Esophagus squamous epithelium (tissue), 5 donors: ENCODE measurements around the gene NCS1. TPM values are rescaled to one million over a fixed set of nuclear protein-coding genes. Genes with fewer than 3 reads are reported as not detected.
A peak's percentile ranks its signal among the peaks of the same experiment; 100 is the strongest.

Experiments used
- DNase-seq: peaks from one replicate; lab custom pipeline; 2025; lab: John Stamatoyannopoulos, UW
- H3K27ac ChIP-seq, 4 donors: fragments of 200-600 bp; sonication (generic); one replicate each; pipeline ENCODE4 v1.5.1; 2016 to 2019; ENCODE audit warnings: mild to moderate bottlenecking in 1 of 4
- H3K27me3 ChIP-seq, 4 donors: fragments of 200-600 bp; sonication (generic); 1 replicate in 3 of 4; 2 replicates in 1 of 4; pipeline versions ENCODE4 v1.5.1 to v1.6.0; 2017 to 2021; ENCODE audit warnings: antibody characterized with exemption in 1 of 4
- H3K36me3 ChIP-seq, 3 donors: fragments of 200-600 bp; sonication (generic); one replicate each; pipeline ENCODE4 v1.5.1; 2016 to 2019
- H3K4me1 ChIP-seq, 3 donors: fragments of 200-600 bp; sonication (generic); one replicate each; pipeline ENCODE4 v1.5.1; 2017 to 2019
- H3K4me3 ChIP-seq, 4 donors: fragments of 200-600 bp; sonication (generic); 1 replicate in 3 of 4; 2 replicates in 1 of 4; pipeline ENCODE4 v1.5.1; 2016 to 2019; ENCODE audit warnings: mild to moderate bottlenecking in 2 of 4, moderate library complexity in 1 of 4
- H3K9me3 ChIP-seq, 3 donors: fragments of 200-600 bp; sonication (generic); one replicate each; pipeline ENCODE4 v1.5.1; 2016 to 2019
- POLR2A ChIP-seq, 4 donors: fragments of 450-650 bp; IDR thresholded peaks; one replicate each; pipeline ENCODE4 v1.6.1; 2017; ENCODE audit warnings: antibody characterized with exemption in 4 of 4, mild to moderate bottlenecking in 4 of 4, moderate library complexity in 3 of 4
- WGBS, 2 donors: methylation state at CpG; one replicate each; pipeline ENCODE4 v1.1.5; 2018; 5-methylcytosine and 5-hydroxymethylcytosine counted together
- intact Hi-C: fragments of 100-400 bp; cut with DNase I; formaldehyde crosslinking; loops from one replicate; pipeline ENCODE4 v1.15.0; 2022
- total RNA-seq, 4 donors: library from RNA; depleted of rRNA; stranded (reverse); fragments of >200 nt; gene quantifications; one replicate each; pipeline ENCODE4 v1.1.0, GENCODE V29; 2016
- TF ChIP-seq, protein P1 (sequence below), 6 experiments: fragments of 450-650 bp in 4 of 6; fragments of 200-600 bp in 2 of 6; sonication (generic) in 2 of 6; IDR thresholded peaks; one replicate each; pipeline ENCODE4 v1.5.1; 2016 to 2019; ENCODE audit warnings: antibody characterized with exemption in 6 of 6, mild to moderate bottlenecking in 4 of 6, moderate library complexity in 4 of 6
- donor health status: DM: yes; HTN: yes; CAD: no.

Gene NCS1
- total RNA-seq, 4 donors from 2014 or later: 9.3 to 31.3 (median 15.2) TPM

DNA sequence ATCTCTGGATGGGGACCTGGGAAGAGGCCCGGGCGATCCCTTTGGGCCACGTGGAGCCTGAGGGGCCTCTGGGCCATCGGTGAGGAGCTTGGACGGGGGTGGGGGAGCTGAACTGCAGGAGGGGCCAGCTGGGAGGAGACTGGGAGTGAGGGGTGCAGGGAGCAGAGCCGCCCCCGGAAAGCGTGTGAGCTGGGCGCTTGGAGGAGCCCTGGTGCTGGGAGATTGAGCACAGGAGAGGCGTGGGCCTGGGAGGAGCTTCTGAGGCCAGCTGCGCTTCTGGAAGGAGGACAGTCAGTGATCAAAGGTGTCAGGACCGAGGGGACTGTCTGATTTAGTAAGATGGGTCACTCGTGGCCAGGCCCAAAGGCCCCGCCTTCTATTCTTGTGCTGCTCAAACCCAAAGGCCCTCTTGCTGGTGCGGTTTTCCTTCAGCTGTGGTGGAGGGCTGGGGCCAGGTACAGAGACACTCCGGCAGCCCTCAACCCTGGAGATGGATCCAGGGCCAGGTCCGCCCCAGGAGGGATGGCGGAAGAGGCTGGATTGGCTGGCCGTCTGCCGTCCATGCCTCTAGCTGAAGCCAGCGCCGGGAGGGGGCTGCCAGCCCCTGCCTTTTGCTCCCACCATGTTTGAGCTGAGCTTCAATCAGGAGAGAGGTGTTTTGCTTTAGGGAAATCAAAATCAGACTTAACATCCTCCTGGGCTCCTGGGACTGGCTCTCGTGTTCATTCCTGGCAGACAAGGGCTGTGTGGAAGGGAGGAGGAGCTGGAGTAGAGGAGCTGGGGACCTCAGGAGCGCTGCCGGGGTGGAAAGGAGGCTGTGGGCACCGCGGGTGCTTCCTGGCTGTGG is 21.6 kb downstream of the NCS1 start:
- H3K4me1 ChIP-seq: peaks cover 42 to 99% (median 51%) of the 10 kb centered on the region in 3 donors
- intact Hi-C loops: no loop called here
- 43 to 49% methylated on average over 14 to 22 of the region's 27 CpGs for WGBS, 2 donors
- TF ChIP-seq, protein P1, sequence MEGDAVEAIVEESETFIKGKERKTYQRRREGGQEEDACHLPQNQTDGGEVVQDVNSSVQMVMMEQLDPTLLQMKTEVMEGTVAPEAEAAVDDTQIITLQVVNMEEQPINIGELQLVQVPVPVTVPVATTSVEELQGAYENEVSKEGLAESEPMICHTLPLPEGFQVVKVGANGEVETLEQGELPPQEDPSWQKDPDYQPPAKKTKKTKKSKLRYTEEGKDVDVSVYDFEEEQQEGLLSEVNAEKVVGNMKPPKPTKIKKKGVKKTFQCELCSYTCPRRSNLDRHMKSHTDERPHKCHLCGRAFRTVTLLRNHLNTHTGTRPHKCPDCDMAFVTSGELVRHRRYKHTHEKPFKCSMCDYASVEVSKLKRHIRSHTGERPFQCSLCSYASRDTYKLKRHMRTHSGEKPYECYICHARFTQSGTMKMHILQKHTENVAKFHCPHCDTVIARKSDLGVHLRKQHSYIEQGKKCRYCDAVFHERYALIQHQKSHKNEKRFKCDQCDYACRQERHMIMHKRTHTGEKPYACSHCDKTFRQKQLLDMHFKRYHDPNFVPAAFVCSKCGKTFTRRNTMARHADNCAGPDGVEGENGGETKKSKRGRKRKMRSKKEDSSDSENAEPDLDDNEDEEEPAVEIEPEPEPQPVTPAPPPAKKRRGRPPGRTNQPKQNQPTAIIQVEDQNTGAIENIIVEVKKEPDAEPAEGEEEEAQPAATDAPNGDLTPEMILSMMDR (IDR thresholded peaks at IDR 0.05): no peak
- no peak for TF ChIP-seq POLR2A (IDR thresholded peaks at IDR 0.05)
- DNase-seq: no peak
- peak overlapping the region in 1 of 4 donors; percentile 7 for H3K4me3 ChIP-seq
- no peaks in the 10 kb centered on the region for H3K27me3 ChIP-seq
- no peaks in the 10 kb centered on the region for H3K36me3 ChIP-seq
- H3K27ac ChIP-seq: peak overlapping the region; percentile 17 to 94 (median 87)
- H3K9me3 ChIP-seq: no peaks in the 10 kb centered on the region

DNA sequence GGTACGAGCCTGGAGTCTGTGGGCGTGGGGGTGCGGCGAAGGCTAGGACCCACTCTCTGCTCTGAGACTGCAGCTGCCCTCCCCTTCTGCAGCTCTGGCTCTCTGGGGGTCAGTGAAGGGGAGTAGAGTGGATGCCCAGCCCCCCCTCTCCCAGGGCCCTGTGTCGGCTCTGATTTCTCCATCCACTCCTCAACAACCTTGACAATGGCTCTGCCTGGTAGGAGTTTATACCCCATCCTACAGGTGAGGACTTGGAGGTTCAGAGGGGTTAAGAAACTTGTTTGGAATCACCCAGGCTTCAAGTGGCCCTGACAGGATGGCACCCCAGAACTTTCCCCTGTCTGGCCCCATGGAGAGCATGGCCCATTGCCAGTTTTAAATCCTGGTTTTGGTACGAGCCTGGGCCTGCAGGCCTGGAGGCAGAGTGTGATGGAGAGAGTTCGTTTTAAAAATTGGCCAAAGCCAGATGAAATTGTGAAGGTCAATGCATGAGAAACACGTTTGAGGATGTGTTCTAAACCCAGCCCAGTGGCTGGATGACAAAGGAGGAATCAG is 22.3 kb downstream of the NCS1 start:
- no peaks in the 10 kb centered on the region for H3K27me3 ChIP-seq
- H3K4me3 ChIP-seq: no peak overlapping the region
- H3K4me1 ChIP-seq: peaks cover 48 to 99% (median 49%) of the 10 kb centered on the region in 3 donors
- no peak for DNase-seq
- peak overlapping the region; percentile 12 to 94 (median 87) for H3K27ac ChIP-seq
- no peaks in the 10 kb centered on the region for H3K36me3 ChIP-seq
- TF ChIP-seq, protein P1 (IDR thresholded peaks at IDR 0.05): no peak
- no peak for TF ChIP-seq POLR2A (IDR thresholded peaks at IDR 0.05)
- H3K9me3 ChIP-seq: no peaks in the 10 kb centered on the region
- intact Hi-C loops: no loop called here
- WGBS, 2 donors: 37 to 41% methylated on average over 4 to 7 of the region's 8 CpGs

DNA sequence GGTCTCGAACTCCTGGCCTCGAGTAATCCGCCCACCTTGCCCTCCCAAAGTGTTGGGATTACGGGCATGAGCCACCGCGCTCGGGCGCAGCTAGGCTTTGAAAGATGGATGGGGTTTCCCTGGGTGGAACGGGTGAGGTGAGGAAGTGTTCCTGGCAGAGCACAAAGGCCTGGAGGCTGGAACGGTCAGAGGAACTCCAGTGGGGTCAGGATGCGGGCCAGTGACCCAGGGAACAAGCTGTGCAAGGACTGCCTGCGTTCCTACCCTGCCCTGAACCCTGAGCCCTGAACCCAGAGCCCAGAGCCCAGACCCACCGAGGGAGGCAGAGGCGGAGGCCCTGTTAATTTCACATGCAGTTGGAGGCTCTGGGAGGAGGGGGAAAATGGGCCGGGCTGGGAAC is 23.4 kb downstream of the NCS1 start:
- DNase-seq: no peak

DNA sequence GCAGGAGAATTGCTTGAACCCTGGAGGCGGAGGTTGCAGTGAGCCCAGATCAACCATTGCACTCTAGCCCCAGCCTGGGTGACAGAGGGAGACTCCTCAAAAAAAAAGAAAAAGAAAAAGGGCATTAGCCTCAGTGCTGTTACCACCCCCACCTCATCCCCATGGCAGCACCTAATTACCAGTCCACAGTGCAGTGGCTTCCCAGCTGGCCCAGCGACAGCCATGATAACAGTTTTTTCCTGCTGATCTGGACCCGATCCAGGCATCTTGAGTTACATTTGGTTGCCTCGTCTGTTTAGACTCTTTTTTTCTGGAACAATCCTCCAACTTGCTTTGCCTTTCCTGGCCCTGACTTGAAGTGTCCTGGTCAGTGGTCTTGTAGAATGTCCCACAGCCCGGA is 24.4 kb downstream of the NCS1 start:
- TF ChIP-seq, protein P1 (IDR thresholded peaks at IDR 0.05): no peak
- TF ChIP-seq POLR2A (IDR thresholded peaks at IDR 0.05): no peak
- Histone ChIP-seq H3K27me3 (no peaks in the 10 kb centered on the region), H3K4me1 (peaks cover 56 to 100% (median 69%) of the 10 kb centered on the region in 3 donors), H3K4me3 (no peak overlapping the region), H3K27ac (peak overlapping the region in 3 of 4 donors; percentile 86 to 94 (median 88)), H3K9me3 (no peaks in the 10 kb centered on the region), H3K36me3 (no peaks in the 10 kb centered on the region)
- no peak for DNase-seq
- intact Hi-C loops: no loop called here
- WGBS, 2 donors: 45 to 52% methylated on average over 4 to 5 of the region's 5 CpGs

More for the DNA sequence above, 23.4 kb downstream of the NCS1 start:
- 62 to 66% methylated on average over 9 to 15 of the region's 15 CpGs for WGBS, 2 donors
- TF ChIP-seq, protein P1 (IDR thresholded peaks at IDR 0.05): no peak
- no peak for TF ChIP-seq POLR2A (IDR thresholded peaks at IDR 0.05)
- intact Hi-C loops: no loop called here
- Histone ChIP-seq H3K9me3 (no peaks in the 10 kb centered on the region), H3K4me3 (no peak overlapping the region), H3K27me3 (no peaks in the 10 kb centered on the region), H3K36me3 (no peaks in the 10 kb centered on the region), H3K4me1 (peaks cover 56 to 100% (median 61%) of the 10 kb centered on the region in 3 donors), H3K27ac (peak overlapping the region; percentile 9 to 94 (median 87))

DNA sequence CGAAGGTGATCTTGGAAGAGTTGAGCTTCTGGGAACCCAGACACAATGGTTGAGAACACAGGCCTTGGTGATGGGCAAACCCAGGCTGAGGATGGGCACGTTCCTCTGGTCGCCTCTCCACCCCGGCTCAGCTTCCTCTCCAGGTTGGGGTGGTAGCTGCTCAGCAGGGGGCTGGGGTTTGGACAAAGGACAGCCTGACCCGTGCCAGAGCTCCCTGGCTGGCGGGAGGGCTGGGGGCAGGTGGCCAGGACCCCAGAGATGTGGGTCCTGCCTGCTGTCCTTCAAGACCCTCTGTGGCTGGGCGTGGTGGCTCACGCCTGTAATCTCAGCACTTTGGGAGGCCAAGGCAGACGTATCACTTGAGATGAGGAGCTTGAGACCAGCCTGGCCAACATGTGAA is 25.2 kb downstream of the NCS1 start:
- intact Hi-C loops: no loop called here
- DNase-seq: no peak
- no peaks in the 10 kb centered on the region for H3K9me3 ChIP-seq
- peaks cover 49 to 100% (median 66%) of the 10 kb centered on the region in 3 donors for H3K4me1 ChIP-seq
- H3K27me3 ChIP-seq: no peaks in the 10 kb centered on the region
- 83 to 92% methylated on average over 4 of the region's 9 CpGs for WGBS, 2 donors
- H3K36me3 ChIP-seq: no peaks in the 10 kb centered on the region
- H3K27ac ChIP-seq: peak overlapping the region; percentile 50 to 94 (median 85)
- H3K4me3 ChIP-seq: no peak overlapping the region
- TF ChIP-seq POLR2A (IDR thresholded peaks at IDR 0.05): no peak
- TF ChIP-seq, protein P1 (IDR thresholded peaks at IDR 0.05): no peak
